Measurements from ENCODE around the gene LATS2.

LATS2 gene

DNA sequence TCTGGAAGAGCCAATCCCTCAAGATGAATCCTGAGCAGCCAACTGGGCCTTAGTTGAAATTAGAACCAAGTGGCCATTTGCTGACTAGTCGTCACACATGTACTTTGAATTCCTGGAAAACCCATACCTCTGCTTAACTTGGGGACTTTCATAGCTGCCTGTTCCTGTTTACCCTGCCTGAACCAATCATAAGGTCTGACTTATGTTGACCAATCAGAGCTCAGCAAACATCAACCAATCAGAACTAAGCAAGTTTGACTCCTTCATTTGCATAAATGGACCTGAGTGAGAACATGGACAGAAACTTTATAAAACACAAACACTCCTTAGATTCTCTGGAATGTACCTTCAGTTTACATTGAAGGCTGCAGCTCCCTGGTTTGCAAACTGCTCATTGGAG, 50.8 kb downstream of the LATS2 start:
- TF ChIP-seq, protein P1, sequence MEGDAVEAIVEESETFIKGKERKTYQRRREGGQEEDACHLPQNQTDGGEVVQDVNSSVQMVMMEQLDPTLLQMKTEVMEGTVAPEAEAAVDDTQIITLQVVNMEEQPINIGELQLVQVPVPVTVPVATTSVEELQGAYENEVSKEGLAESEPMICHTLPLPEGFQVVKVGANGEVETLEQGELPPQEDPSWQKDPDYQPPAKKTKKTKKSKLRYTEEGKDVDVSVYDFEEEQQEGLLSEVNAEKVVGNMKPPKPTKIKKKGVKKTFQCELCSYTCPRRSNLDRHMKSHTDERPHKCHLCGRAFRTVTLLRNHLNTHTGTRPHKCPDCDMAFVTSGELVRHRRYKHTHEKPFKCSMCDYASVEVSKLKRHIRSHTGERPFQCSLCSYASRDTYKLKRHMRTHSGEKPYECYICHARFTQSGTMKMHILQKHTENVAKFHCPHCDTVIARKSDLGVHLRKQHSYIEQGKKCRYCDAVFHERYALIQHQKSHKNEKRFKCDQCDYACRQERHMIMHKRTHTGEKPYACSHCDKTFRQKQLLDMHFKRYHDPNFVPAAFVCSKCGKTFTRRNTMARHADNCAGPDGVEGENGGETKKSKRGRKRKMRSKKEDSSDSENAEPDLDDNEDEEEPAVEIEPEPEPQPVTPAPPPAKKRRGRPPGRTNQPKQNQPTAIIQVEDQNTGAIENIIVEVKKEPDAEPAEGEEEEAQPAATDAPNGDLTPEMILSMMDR (IDR thresholded peaks at IDR 0.05; ENCODE audit: low read depth, low read length) = no peak

DNA sequence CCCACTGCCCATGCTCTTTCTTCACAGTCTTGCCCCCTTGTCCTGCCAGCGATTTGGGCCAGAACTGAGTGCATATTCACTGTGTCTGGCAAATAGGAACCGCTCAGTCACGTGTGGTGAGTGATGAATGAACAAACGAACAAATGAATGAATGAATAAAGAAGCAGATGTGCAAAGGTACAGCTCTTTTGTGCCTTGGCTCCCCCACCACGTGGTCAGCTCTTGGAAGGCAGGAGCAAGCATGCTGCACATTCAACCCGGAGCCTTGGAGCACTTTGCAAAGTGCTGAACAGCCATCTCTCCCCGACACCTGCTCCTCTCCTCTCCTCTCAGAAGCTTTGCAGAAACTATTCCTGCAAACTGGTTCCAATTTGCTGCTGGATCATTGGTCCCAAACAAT, 52.4 kb downstream of the LATS2 start:
- H3K4me3 ChIP-seq (ENCODE audit: low read depth, low read length) = no peak overlapping the region
- TF ChIP-seq, protein P1 (IDR thresholded peaks at IDR 0.05; ENCODE audit: low read depth, low read length) = no peak

More for the DNA sequence above, 50.8 kb downstream of the LATS2 start:
- no peak overlapping the region for H3K4me3 ChIP-seq (ENCODE audit: low read depth, low read length)

GRCh38 chr13:21008026-21008425, 53.4 kb downstream of the LATS2 start:
- TF ChIP-seq, protein P1 (IDR thresholded peaks at IDR 0.05; ENCODE audit: low read depth, low read length) = no peak
- no peak overlapping the region for H3K4me3 ChIP-seq (ENCODE audit: low read depth, low read length)

DNA sequence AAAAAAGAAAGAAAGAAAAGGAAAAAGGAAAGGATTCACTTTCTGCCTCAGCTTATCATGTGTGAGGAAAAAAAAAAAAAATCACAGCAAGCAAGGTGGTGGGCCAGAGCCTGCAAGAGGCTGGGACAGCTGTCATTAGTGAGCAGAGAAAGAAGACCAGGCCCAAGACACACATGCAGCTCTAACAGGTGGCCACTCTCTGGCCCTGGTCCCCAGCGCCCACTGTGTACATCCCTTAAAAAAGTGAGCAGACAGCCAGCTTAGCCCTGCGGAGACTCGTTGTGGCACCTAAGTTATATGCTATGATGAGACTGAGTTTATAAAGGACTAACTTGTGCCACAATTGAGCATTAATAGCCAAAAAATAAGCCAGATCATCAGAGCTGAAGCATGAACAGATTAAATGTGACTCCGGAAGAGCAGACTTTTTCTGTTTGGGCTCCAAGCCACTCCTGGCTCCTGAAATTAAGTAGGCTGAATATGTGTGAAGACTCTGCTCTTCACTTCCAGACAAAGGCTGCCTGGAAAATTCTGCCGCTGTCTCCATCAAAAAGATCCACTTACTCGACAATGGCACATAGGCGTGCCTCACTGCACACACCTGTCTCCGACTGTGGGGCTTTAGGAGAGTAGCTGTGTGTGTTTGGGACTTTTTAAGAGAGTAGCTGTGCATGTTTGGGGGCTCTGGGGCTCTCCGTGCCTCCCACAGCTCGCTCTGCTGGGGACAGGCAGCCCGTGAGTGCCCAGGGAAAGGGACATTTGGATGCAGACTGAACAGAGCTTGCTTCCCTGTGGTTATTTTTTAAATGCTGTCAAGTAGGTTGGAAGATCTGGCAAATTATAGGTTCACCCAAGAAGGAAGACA, 55.0 kb downstream of the LATS2 start:
- TF ChIP-seq, protein P1 (IDR thresholded peaks at IDR 0.05; ENCODE audit: low read depth, low read length) = no peak
- H3K4me3 ChIP-seq (ENCODE audit: low read depth, low read length) = no peak overlapping the region

GRCh38 chr13:21005193-21005592, 56.2 kb downstream of the LATS2 start:
- H3K4me3 ChIP-seq (ENCODE audit: low read depth, low read length) = no peak overlapping the region
- TF ChIP-seq, protein P1 (IDR thresholded peaks at IDR 0.05; ENCODE audit: low read depth, low read length) = no peak

DNA sequence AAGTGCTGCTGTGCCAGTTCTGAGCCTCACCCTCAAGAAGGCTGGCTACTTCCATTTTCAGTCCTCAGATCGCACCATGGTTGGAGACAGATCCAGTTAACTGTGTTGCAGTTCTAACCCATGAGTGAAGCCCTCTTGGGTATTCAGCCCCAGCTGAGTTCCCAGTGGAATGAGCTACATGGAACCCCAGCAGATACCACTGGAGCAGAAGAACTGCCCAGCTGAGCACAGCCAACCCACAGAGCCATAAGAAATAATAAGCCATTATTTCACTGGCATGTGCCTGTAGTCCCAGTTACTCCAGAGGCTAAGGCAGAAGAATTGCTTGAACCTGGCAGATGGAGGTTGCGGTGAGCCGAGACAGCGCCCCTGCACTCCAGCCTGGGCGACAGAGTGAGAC, 59.9 kb downstream of the LATS2 start:
- TF ChIP-seq, protein P1 (IDR thresholded peaks at IDR 0.05; ENCODE audit: low read depth, low read length) = no peak
- H3K4me3 ChIP-seq (ENCODE audit: low read depth, low read length) = no peak overlapping the region

- H3K4me3 ChIP-seq (ENCODE audit: low read depth, low read length) = no peak overlapping the region
- TF ChIP-seq, protein P1 (IDR thresholded peaks at IDR 0.05; ENCODE audit: low read depth, low read length) = no peak
Observed at GRCh38 chr13:21000647-21001046, 60.7 kb downstream of the LATS2 start.
